Fibroblast of lung (primary cell): ENCODE measurements around the gene FIP1L1. TPM values are rescaled to one million over a fixed set of nuclear protein-coding genes. Genes with fewer than 3 reads are reported as not detected.

Experiments used
- DNase-seq, 2 donors: peaks; one replicate each; pipeline versions ENCODE4 v3.0.0 to v3.0.0-alpha.2; 2010; ENCODE audit warnings: low read depth in 2 of 2
- H2AFZ ChIP-seq: 2 replicates; pipeline ENCODE4 v1.5.1; 2012; ENCODE audit warnings: low read length, control low read depth, inconsistent platforms
- H3K27ac ChIP-seq: 2 replicates; pipeline ENCODE4 v1.5.1; 2011; ENCODE audit warnings: low read length, control low read depth; ENCODE audit not compliant: insufficient read depth
- H3K27me3 ChIP-seq: 2 replicates; pipeline ENCODE4 v1.5.1; 2011; ENCODE audit warnings: mild to moderate bottlenecking, low read length; ENCODE audit not compliant: control insufficient read depth, insufficient read depth
- H3K36me3 ChIP-seq: 2 replicates; pipeline ENCODE4 v1.5.1; 2011; ENCODE audit warnings: low read length; ENCODE audit not compliant: control insufficient read depth, insufficient read depth
- H3K4me1 ChIP-seq: 2 replicates; pipeline ENCODE4 v1.5.1; 2011; ENCODE audit warnings: low read length; ENCODE audit not compliant: control insufficient read depth, insufficient read depth; ENCODE audit errors: extremely low read depth
- H3K4me2 ChIP-seq: 2 replicates; pipeline ENCODE4 v1.5.1; 2011; ENCODE audit warnings: low read length, control low read depth; ENCODE audit not compliant: insufficient read depth; ENCODE audit errors: extremely low read depth
- H3K4me3 ChIP-seq, 4 experiments: fragments of 200-600 bp in 1 of 4; sonication (generic) in 1 of 4; replicated peaks in 1 of 4; 2 replicates each; pipeline ENCODE4 v1.5.1; 2011 to 2016; ENCODE audit warnings: low read length in 4 of 4, low read depth in 3 of 4, mild to moderate bottlenecking in 3 of 4, control low read depth in 2 of 4, inconsistent platforms in 1 of 4, mixed read lengths in 1 of 4; ENCODE audit not compliant: insufficient read depth in 1 of 4; ENCODE audit errors: control extremely low read depth in 1 of 4
- H3K79me2 ChIP-seq: 2 replicates; pipeline ENCODE4 v1.5.1; 2012; ENCODE audit warnings: mild to moderate bottlenecking, low read length, inconsistent platforms; ENCODE audit not compliant: control insufficient read depth, insufficient read depth
- H3K9ac ChIP-seq: 2 replicates; pipeline ENCODE4 v1.5.1; 2011; ENCODE audit warnings: mild to moderate bottlenecking, low read length, control low read depth; ENCODE audit not compliant: insufficient read depth
- H3K9me3 ChIP-seq: 2 replicates; pipeline ENCODE4 v1.5.1; 2012; ENCODE audit warnings: low read depth, low read length; ENCODE audit not compliant: control insufficient read depth, insufficient read depth
- H4K20me1 ChIP-seq: 2 replicates; pipeline ENCODE4 v1.5.1; 2011; ENCODE audit warnings: low read length; ENCODE audit not compliant: control insufficient read depth, insufficient read depth; ENCODE audit errors: extremely low read depth
- CTCF ChIP-seq, 2 donors: IDR thresholded peaks in 1 of 2; conservative IDR thresholded peaks in 1 of 2; 1 replicate in 1 of 2; 2 replicates in 1 of 2; pipeline ENCODE4 v1.5.1; 2011 to 2012; ENCODE audit warnings: low read length in 2 of 2, control low read depth in 1 of 2, inconsistent platforms in 1 of 2, low read depth in 1 of 2, mild to moderate bottlenecking in 1 of 2
- EZH2 ChIP-seq: IDR thresholded peaks from 2 replicates; pipeline ENCODE4 v1.5.1; 2012; ENCODE audit warnings: low read length, control low read depth, mild to moderate bottlenecking; ENCODE audit errors: missing control alignments
- polyA plus RNA-seq, 2 donors: library from polyadenylated mRNA; depleted of rRNA in 1 of 2; stranded (reverse) in 1 of 2; unstranded in 1 of 2; fragments of >200 nt; gene quantifications; 2 replicates each; pipeline ENCODE4 v1.2.1, GENCODE V29; 2011 to 2012; ENCODE audit warnings: missing spikeins in 1 of 2
- total RNA-seq: library from RNA; depleted of rRNA; stranded (reverse); fragments of >200 nt; gene quantifications from 2 replicates; pipeline ENCODE4 v1.2.1, GENCODE V29; 2014

Gene FIP1L1
- total and polyA plus RNA-seq, 2 donors (not counting 1 experiment from before 2014, with no cell fraction given) = 22.3 to 98.3 TPM

- Histone ChIP-seq H3K27ac (no peak overlapping the region), H2AFZ (no peak overlapping the region), H3K27me3 (no peaks in the 10 kb centered on the region), H4K20me1 (no peaks in the 10 kb centered on the region), H3K36me3 (peaks cover 6% of the 10 kb centered on the region), H3K4me1 (no peaks in the 10 kb centered on the region), H3K4me2 (no peak overlapping the region), H3K9ac (no peak overlapping the region), H3K79me2 (no peaks in the 10 kb centered on the region), H3K4me3 (no peak overlapping the region), H3K9me3 (no peaks in the 10 kb centered on the region)
- TF ChIP-seq CTCF (conservative IDR thresholded peaks at IDR 0.05 in 1 of 2, IDR thresholded peaks at IDR 0.05 in 1 of 2; ENCODE audit: low read depth in 1 of 2, low read length in 2 of 2) (no peak), EZH2 (no peak)
- no peak for DNase-seq
These were observed 46.8 kb downstream of the FIP1L1 start for GRCh38 chr4:53424280-53424679.

- Histone ChIP-seq H4K20me1 (no peaks in the 10 kb centered on the region), H3K36me3 (peaks cover 7% of the 10 kb centered on the region), H3K27ac (no peak overlapping the region), H3K79me2 (no peaks in the 10 kb centered on the region), H3K4me2 (no peak overlapping the region), H3K27me3 (no peaks in the 10 kb centered on the region), H3K4me1 (no peaks in the 10 kb centered on the region), H2AFZ (no peak overlapping the region), H3K9ac (no peak overlapping the region), H3K4me3 (no peak overlapping the region), H3K9me3 (no peaks in the 10 kb centered on the region)
- TF ChIP-seq EZH2 = no peak
- no peak for TF ChIP-seq CTCF (conservative IDR thresholded peaks at IDR 0.05 in 1 of 2, IDR thresholded peaks at IDR 0.05 in 1 of 2; ENCODE audit: low read depth in 1 of 2, low read length in 2 of 2)
- DNase-seq = no peak
These were observed 49.9 kb downstream of the FIP1L1 start for GRCh38 chr4:53427366-53427765.

- no peaks in the 10 kb centered on the region for H3K9me3 ChIP-seq
- H3K79me2 ChIP-seq = peaks cover under 1% of the 10 kb centered on the region
- no peak overlapping the region for H3K4me2 ChIP-seq
- no peak overlapping the region for H3K4me3 ChIP-seq
- H2AFZ ChIP-seq = no peak overlapping the region
- no peak for TF ChIP-seq CTCF (conservative IDR thresholded peaks at IDR 0.05 in 1 of 2, IDR thresholded peaks at IDR 0.05 in 1 of 2; ENCODE audit: low read depth in 1 of 2, low read length in 2 of 2)
- no peak for TF ChIP-seq EZH2
- H3K27me3 ChIP-seq = no peaks in the 10 kb centered on the region
- H3K9ac ChIP-seq = no peak overlapping the region
- no peaks in the 10 kb centered on the region for H3K4me1 ChIP-seq
- H3K36me3 ChIP-seq = peaks cover 7% of the 10 kb centered on the region
- H4K20me1 ChIP-seq = no peaks in the 10 kb centered on the region
- no peak overlapping the region for H3K27ac ChIP-seq
- no peak for DNase-seq
These were observed 53.6 kb downstream of the FIP1L1 start for GRCh38 chr4:53431052-53431451.
